ENCODE measurements around the gene NEUROD4.

Gene NEUROD4

GRCh38 chr12:55025508-55025907 is 5.7 kb downstream of the NEUROD4 start:
- intact Hi-C loops (cut with micrococcal nuclease) = no loop called here
- Mint-ChIP-seq H3K36me3 (ENCODE audit: low read depth) (no peaks in the 10 kb centered on the region), H3K27ac (no peak overlapping the region), H3K9me3 (no peaks in the 10 kb centered on the region), H3K4me1 (ENCODE audit: low read depth) (peaks cover 1% of the 10 kb centered on the region), H3K4me3 (no peak overlapping the region), H3K27me3 (peaks cover 36% of the 10 kb centered on the region)

GRCh38 chr12:55034218-55034617 is 14.4 kb downstream of the NEUROD4 start:
- H3K36me3 Mint-ChIP-seq (ENCODE audit: low read depth) = no peaks in the 10 kb centered on the region
- H3K27ac Mint-ChIP-seq = no peak overlapping the region
- no peaks in the 10 kb centered on the region for H3K9me3 Mint-ChIP-seq
- H3K4me1 Mint-ChIP-seq (ENCODE audit: low read depth) = peaks cover 41% of the 10 kb centered on the region
- intact Hi-C loops (cut with micrococcal nuclease) = no loop called here
- peaks cover 8% of the 10 kb centered on the region for H3K27me3 Mint-ChIP-seq
- H3K4me3 Mint-ChIP-seq = no peak overlapping the region

GRCh38 chr12:55036326-55037115 is 16.7 kb downstream of the NEUROD4 start:
- Mint-ChIP-seq H3K36me3 (ENCODE audit: low read depth) (no peaks in the 10 kb centered on the region), H3K27ac (no peak overlapping the region), H3K4me1 (ENCODE audit: low read depth) (peaks cover 59% of the 10 kb centered on the region), H3K27me3 (peaks cover 13% of the 10 kb centered on the region), H3K4me3 (no peak overlapping the region), H3K9me3 (no peaks in the 10 kb centered on the region)
- intact Hi-C loops (cut with micrococcal nuclease) = no loop called here

- intact Hi-C loops (cut with micrococcal nuclease) = no loop called here
- no peak overlapping the region for H3K4me3 Mint-ChIP-seq
- no peaks in the 10 kb centered on the region for H3K9me3 Mint-ChIP-seq
- peaks cover 13% of the 10 kb centered on the region for H3K27me3 Mint-ChIP-seq
- H3K27ac Mint-ChIP-seq = no peak overlapping the region
- peaks cover 62% of the 10 kb centered on the region for H3K4me1 Mint-ChIP-seq (ENCODE audit: low read depth)
- H3K36me3 Mint-ChIP-seq (ENCODE audit: low read depth) = no peaks in the 10 kb centered on the region
Measured at GRCh38 chr12:55037351-55037987, 17.7 kb downstream of the NEUROD4 start.

- intact Hi-C loops (cut with micrococcal nuclease) = no loop called here
- no peak overlapping the region for H3K27ac Mint-ChIP-seq
- H3K27me3 Mint-ChIP-seq = peaks cover 13% of the 10 kb centered on the region
- no peaks in the 10 kb centered on the region for H3K9me3 Mint-ChIP-seq
- H3K36me3 Mint-ChIP-seq (ENCODE audit: low read depth) = no peaks in the 10 kb centered on the region
- H3K4me1 Mint-ChIP-seq (ENCODE audit: low read depth) = peaks cover 78% of the 10 kb centered on the region
- no peak overlapping the region for H3K4me3 Mint-ChIP-seq
Measured at GRCh38 chr12:55039395-55040354, 19.9 kb downstream of the NEUROD4 start.

- intact Hi-C loops (cut with micrococcal nuclease) = no loop called here
- H3K36me3 Mint-ChIP-seq (ENCODE audit: low read depth) = no peaks in the 10 kb centered on the region
- peaks cover 12% of the 10 kb centered on the region for H3K27me3 Mint-ChIP-seq
- H3K27ac Mint-ChIP-seq = no peak overlapping the region
- H3K9me3 Mint-ChIP-seq = no peaks in the 10 kb centered on the region
- no peak overlapping the region for H3K4me3 Mint-ChIP-seq
- peaks cover 64% of the 10 kb centered on the region for H3K4me1 Mint-ChIP-seq (ENCODE audit: low read depth)
Measured at GRCh38 chr12:55041345-55042055, 21.7 kb downstream of the NEUROD4 start.

GRCh38 chr12:55043542-55043941 is 23.8 kb downstream of the NEUROD4 start:
- intact Hi-C loops (cut with micrococcal nuclease) = no loop called here
- Mint-ChIP-seq H3K4me3 (peak overlapping the region; percentile 37), H3K27me3 (peaks cover 9% of the 10 kb centered on the region), H3K4me1 (ENCODE audit: low read depth) (peaks cover 52% of the 10 kb centered on the region), H3K27ac (peak overlapping the region; percentile 66), H3K9me3 (no peaks in the 10 kb centered on the region), H3K36me3 (ENCODE audit: low read depth) (no peaks in the 10 kb centered on the region)

GRCh38 chr12:55044135-55044534 is 24.4 kb downstream of the NEUROD4 start:
- no peak overlapping the region for H3K4me3 Mint-ChIP-seq
- no peaks in the 10 kb centered on the region for H3K9me3 Mint-ChIP-seq
- H3K27ac Mint-ChIP-seq = peak overlapping the region; percentile 66
- intact Hi-C loops (cut with micrococcal nuclease) = no loop called here
- H3K36me3 Mint-ChIP-seq (ENCODE audit: low read depth) = no peaks in the 10 kb centered on the region
- peaks cover 55% of the 10 kb centered on the region for H3K4me1 Mint-ChIP-seq (ENCODE audit: low read depth)
- peaks cover 9% of the 10 kb centered on the region for H3K27me3 Mint-ChIP-seq

- Mint-ChIP-seq H3K4me3 (no peak overlapping the region), H3K36me3 (ENCODE audit: low read depth) (no peaks in the 10 kb centered on the region)
- intact Hi-C loops (cut with micrococcal nuclease) = no loop called here
Measured at GRCh38 chr12:55049676-55050075, 29.9 kb downstream of the NEUROD4 start.

GRCh38 chr12:55051197-55051947 is 31.6 kb downstream of the NEUROD4 start:
- intact Hi-C loops (cut with micrococcal nuclease) = no loop called here
- no peak overlapping the region for H3K27ac Mint-ChIP-seq
- H3K36me3 Mint-ChIP-seq (ENCODE audit: low read depth) = no peaks in the 10 kb centered on the region
- peaks cover 17% of the 10 kb centered on the region for H3K4me1 Mint-ChIP-seq (ENCODE audit: low read depth)
- H3K4me3 Mint-ChIP-seq = no peak overlapping the region
- no peaks in the 10 kb centered on the region for H3K9me3 Mint-ChIP-seq
- peaks cover 7% of the 10 kb centered on the region for H3K27me3 Mint-ChIP-seq

More at GRCh38 chr12:55049676-55050075, 29.9 kb downstream of the NEUROD4 start:
- Mint-ChIP-seq H3K4me1 (ENCODE audit: low read depth) (peaks cover 21% of the 10 kb centered on the region), H3K27me3 (peaks cover 6% of the 10 kb centered on the region), H3K9me3 (no peaks in the 10 kb centered on the region), H3K27ac (no peak overlapping the region)

GRCh38 chr12:55057481-55057880 is 37.7 kb downstream of the NEUROD4 start:
- H3K27me3 Mint-ChIP-seq = peaks cover 10% of the 10 kb centered on the region

GRCh38 chr12:55058082-55058481 is 38.3 kb downstream of the NEUROD4 start:
- Mint-ChIP-seq H3K4me1 (ENCODE audit: low read depth) (peaks cover 29% of the 10 kb centered on the region), H3K36me3 (ENCODE audit: low read depth) (no peaks in the 10 kb centered on the region), H3K27me3 (peaks cover 10% of the 10 kb centered on the region), H3K4me3 (no peak overlapping the region), H3K27ac (no peak overlapping the region), H3K9me3 (no peaks in the 10 kb centered on the region)
- intact Hi-C loops (cut with micrococcal nuclease) = no loop called here

More at GRCh38 chr12:55057481-55057880, 37.7 kb downstream of the NEUROD4 start:
- Mint-ChIP-seq H3K27ac (no peak overlapping the region), H3K36me3 (ENCODE audit: low read depth) (no peaks in the 10 kb centered on the region), H3K9me3 (no peaks in the 10 kb centered on the region), H3K4me1 (ENCODE audit: low read depth) (peaks cover 29% of the 10 kb centered on the region), H3K4me3 (no peak overlapping the region)
- intact Hi-C loops (cut with micrococcal nuclease) = no loop called here

GRCh38 chr12:55058776-55059175 is 39.0 kb downstream of the NEUROD4 start:
- Mint-ChIP-seq H3K36me3 (ENCODE audit: low read depth) (no peaks in the 10 kb centered on the region), H3K4me3 (no peak overlapping the region), H3K27ac (no peak overlapping the region), H3K4me1 (ENCODE audit: low read depth) (peaks cover 23% of the 10 kb centered on the region), H3K27me3 (peaks cover 8% of the 10 kb centered on the region), H3K9me3 (no peaks in the 10 kb centered on the region)
- intact Hi-C loops (cut with micrococcal nuclease) = no loop called here
